HEK293 (cell line): ENCODE results near the gene GLIS1.

Experiments used
- CTCF ChIA-PET: fragments of 350-600 bp; formaldehyde crosslinking; extraction: SDS; loops from one replicate; lab custom pipeline; 2021; ENCODE audit warnings: antibody characterized with exemption; lab: Yijun Ruan, JAX
- POLR2A ChIA-PET: fragments of 300-600 bp; formaldehyde crosslinking; extraction: SDS; loops from one replicate; lab custom pipeline; 2020; ENCODE audit warnings: antibody characterized with exemption, inconsistent platforms; lab: Yijun Ruan, JAX
- H3K27ac ChIP-seq: fragments of 200-500 bp; sonication (Bioruptor generic); 2 replicates; pipeline ENCODE4 v1.5.1; 2014; ENCODE audit warnings: low read depth, low read length, control low read depth, inconsistent platforms; ENCODE audit errors: extremely low read depth
- H3K36me3 ChIP-seq, 2 experiments: fragments of 200-500 bp in 1 of 2; sonication (Bioruptor generic) in 1 of 2; 1 replicate in 1 of 2; 2 replicates in 1 of 2; pipeline ENCODE4 v1.5.1; 2014 to 2017; ENCODE audit warnings: inconsistent platforms in 2 of 2, low read length in 2 of 2; ENCODE audit not compliant: control insufficient read depth in 2 of 2, insufficient read depth in 1 of 2
- H3K4me1 ChIP-seq: fragments of 200-500 bp; sonication (Bioruptor generic); 2 replicates; pipeline ENCODE4 v1.5.1; 2014; ENCODE audit warnings: mild to moderate bottlenecking, low read length, inconsistent platforms; ENCODE audit not compliant: control insufficient read depth, insufficient read depth
- H3K4me3 ChIP-seq: 2 replicates; pipeline ENCODE4 v1.5.1; 2011; ENCODE audit warnings: low read depth, mild to moderate bottlenecking, control low read depth, low read length, moderate library complexity
- H3K9me3 ChIP-seq: fragments of 200-500 bp; sonication (Bioruptor generic); 2 replicates; pipeline ENCODE4 v1.5.1; 2014; ENCODE audit warnings: low read depth, low read length, inconsistent platforms; ENCODE audit not compliant: control insufficient read depth, insufficient read depth
- EGR2 ChIP-seq: fragments of 450-650 bp; formaldehyde crosslinking; IDR thresholded peaks from 2 replicates; pipeline ENCODE4 v1.5.1; 2016; ENCODE audit warnings: low read depth, missing biosample characterization, missing genetic modification characterization
- GLIS1 ChIP-seq: fragments of 450-650 bp; formaldehyde crosslinking; IDR thresholded peaks from 2 replicates; pipeline ENCODE4 v1.5.1; 2016; ENCODE audit warnings: missing biosample characterization, missing genetic modification characterization
- MYNN ChIP-seq: fragments of 450-650 bp; formaldehyde crosslinking; IDR thresholded peaks from 2 replicates; pipeline ENCODE4 v1.5.1; 2016; ENCODE audit warnings: missing biosample characterization, missing genetic modification characterization, borderline replicate concordance
- WT1 ChIP-seq: fragments of 450-650 bp; formaldehyde crosslinking; IDR thresholded peaks from 2 replicates; pipeline ENCODE4 v1.5.1; 2016; ENCODE audit warnings: missing biosample characterization, missing genetic modification characterization
- ZBTB20 ChIP-seq: fragments of 450-650 bp; formaldehyde crosslinking; IDR thresholded peaks from 2 replicates; pipeline ENCODE4 v1.5.1; 2016; ENCODE audit warnings: missing biosample characterization, missing genetic modification characterization
- ZBTB8A ChIP-seq: fragments of 450-650 bp; formaldehyde crosslinking; IDR thresholded peaks from 2 replicates; pipeline ENCODE4 v1.5.1; 2016; ENCODE audit warnings: missing biosample characterization, missing genetic modification characterization
- ZFHX2 ChIP-seq: fragments of 450-650 bp; formaldehyde crosslinking; conservative IDR thresholded peaks from 2 replicates; pipeline ENCODE4 v1.5.1; 2016; ENCODE audit warnings: missing biosample characterization, missing genetic modification characterization
- ZFP69B ChIP-seq: fragments of 450-650 bp; formaldehyde crosslinking; IDR thresholded peaks from 2 replicates; pipeline ENCODE4 v1.5.1; 2016; ENCODE audit warnings: missing biosample characterization, missing genetic modification characterization
- ZNF324 ChIP-seq: fragments of 450-650 bp; formaldehyde crosslinking; IDR thresholded peaks from 2 replicates; pipeline ENCODE4 v1.5.1; 2016; ENCODE audit warnings: missing biosample characterization, missing genetic modification characterization
- ZNF354C ChIP-seq: fragments of 450-650 bp; formaldehyde crosslinking; IDR thresholded peaks from 2 replicates; pipeline ENCODE4 v1.5.1; 2016; ENCODE audit warnings: missing biosample characterization, missing genetic modification characterization, low read depth, borderline replicate concordance
- ZNF610 ChIP-seq: fragments of 450-650 bp; formaldehyde crosslinking; IDR thresholded peaks from 2 replicates; pipeline ENCODE4 v1.5.1; 2016; ENCODE audit warnings: missing biosample characterization, missing genetic modification characterization, borderline replicate concordance
- ZNF664 ChIP-seq: fragments of 450-650 bp; formaldehyde crosslinking; IDR thresholded peaks from 2 replicates; pipeline ENCODE4 v1.5.1; 2016; ENCODE audit warnings: missing biosample characterization, missing genetic modification characterization
- ZNF791 ChIP-seq: fragments of 450-650 bp; formaldehyde crosslinking; IDR thresholded peaks from 2 replicates; pipeline ENCODE4 v1.5.1; 2016; ENCODE audit warnings: missing biosample characterization, missing genetic modification characterization
- ZSCAN30 ChIP-seq: fragments of 450-650 bp; IDR thresholded peaks from 2 replicates; pipeline ENCODE4 v1.5.1; 2018; ENCODE audit warnings: missing biosample characterization, mild to moderate bottlenecking, missing genetic modification characterization, moderate library complexity
- ZXDB ChIP-seq: fragments of 450-650 bp; formaldehyde crosslinking; IDR thresholded peaks from 2 replicates; pipeline ENCODE4 v1.5.1; 2016; ENCODE audit warnings: missing biosample characterization, missing genetic modification characterization
- TF ChIP-seq, protein P1 (sequence below): fragments of 450-650 bp; formaldehyde crosslinking; IDR thresholded peaks from 2 replicates; pipeline ENCODE4 v1.5.1; 2016; ENCODE audit warnings: missing biosample characterization, missing genetic modification characterization
- TF ChIP-seq, protein P2 (sequence below): fragments of 450-650 bp; formaldehyde crosslinking; IDR thresholded peaks from 2 replicates; pipeline ENCODE4 v1.5.1; 2016; ENCODE audit warnings: missing biosample characterization, missing genetic modification characterization

The GLIS1 gene

DNA sequence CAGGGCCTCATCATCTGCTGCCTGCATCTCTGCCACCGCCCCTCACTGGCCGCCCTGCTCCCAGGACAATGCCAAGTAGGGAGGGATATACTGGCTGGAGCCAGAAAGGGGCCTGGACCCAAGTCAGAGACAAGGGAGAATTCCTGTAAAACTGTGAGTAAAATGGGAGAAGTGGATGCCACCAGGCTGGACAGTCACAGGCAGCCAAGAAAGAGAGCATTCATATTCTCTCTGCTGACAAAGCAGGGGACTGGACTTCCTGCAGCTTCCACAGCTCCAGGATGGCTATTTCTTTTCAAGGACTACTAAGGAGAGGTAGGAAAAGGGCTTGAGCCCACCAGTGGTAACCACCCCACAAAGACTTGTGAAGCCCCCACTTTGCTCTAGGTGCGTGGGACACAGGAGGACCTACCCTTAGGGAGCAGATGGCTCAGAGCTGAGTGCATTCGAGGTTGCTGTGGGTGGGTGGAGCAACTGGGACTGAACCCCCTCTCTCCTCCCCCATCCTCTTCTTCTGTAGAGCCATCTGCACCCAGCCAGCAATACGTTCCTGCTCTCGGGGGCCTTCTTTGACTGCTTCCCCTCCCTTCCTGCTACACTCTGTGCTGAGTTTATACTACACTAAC lies 57.5 kb downstream of the GLIS1 start:
- no peaks in the 10 kb centered on the region for H3K36me3 ChIP-seq
- no peak for TF ChIP-seq ZNF354C (tag by site-specific recombination)
- TF ChIP-seq ZNF664 (tag by site-specific recombination): peak; percentile 99
- 0 out of 2 replicates have a peak, but pooled peaks have one; percentile 10 for TF ChIP-seq ZFHX2 (tag by site-specific recombination)
- TF ChIP-seq ZBTB8A (tag by site-specific recombination): no peak
- H3K9me3 ChIP-seq: no peaks in the 10 kb centered on the region
- no peak overlapping the region for H3K27ac ChIP-seq
- H3K4me3 ChIP-seq: no peak overlapping the region
- ChIA-PET CTCF (interaction anchor here (0.6 to 5.4 kb wide), 12 partner anchors 10 to 1086 kb away, joined by 3 to 79 read pairs (median 3); no protein-coding TSS in a partner anchor), POLR2A (no interaction called here)
- H3K4me1 ChIP-seq: no peaks in the 10 kb centered on the region

DNA sequence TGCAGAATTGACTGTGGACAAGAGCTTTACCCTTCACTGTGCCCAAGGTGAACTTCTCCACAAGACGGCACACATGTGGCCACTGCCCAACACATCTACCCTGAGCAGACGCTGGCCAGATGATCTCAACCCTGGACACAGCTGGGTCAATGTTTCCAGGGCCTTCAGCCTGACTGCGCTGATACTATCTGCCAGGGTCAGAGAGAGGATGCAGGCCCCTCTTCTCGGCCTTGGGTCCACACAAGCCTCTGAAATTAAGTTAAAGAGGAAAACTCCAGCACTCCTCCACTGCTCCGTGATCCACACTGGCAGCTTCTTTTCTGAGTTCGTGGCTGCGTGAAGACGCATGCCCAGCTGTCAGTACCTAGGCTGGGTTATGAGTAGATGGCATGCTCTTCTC lies 58.1 kb downstream of the GLIS1 start:
- CTCF ChIA-PET: interaction anchor here (0.8 to 5.4 kb wide), 3 partner anchors 11 to 194 kb away, joined by 3 to 79 read pairs (median 3); no protein-coding TSS in a partner anchor

DNA sequence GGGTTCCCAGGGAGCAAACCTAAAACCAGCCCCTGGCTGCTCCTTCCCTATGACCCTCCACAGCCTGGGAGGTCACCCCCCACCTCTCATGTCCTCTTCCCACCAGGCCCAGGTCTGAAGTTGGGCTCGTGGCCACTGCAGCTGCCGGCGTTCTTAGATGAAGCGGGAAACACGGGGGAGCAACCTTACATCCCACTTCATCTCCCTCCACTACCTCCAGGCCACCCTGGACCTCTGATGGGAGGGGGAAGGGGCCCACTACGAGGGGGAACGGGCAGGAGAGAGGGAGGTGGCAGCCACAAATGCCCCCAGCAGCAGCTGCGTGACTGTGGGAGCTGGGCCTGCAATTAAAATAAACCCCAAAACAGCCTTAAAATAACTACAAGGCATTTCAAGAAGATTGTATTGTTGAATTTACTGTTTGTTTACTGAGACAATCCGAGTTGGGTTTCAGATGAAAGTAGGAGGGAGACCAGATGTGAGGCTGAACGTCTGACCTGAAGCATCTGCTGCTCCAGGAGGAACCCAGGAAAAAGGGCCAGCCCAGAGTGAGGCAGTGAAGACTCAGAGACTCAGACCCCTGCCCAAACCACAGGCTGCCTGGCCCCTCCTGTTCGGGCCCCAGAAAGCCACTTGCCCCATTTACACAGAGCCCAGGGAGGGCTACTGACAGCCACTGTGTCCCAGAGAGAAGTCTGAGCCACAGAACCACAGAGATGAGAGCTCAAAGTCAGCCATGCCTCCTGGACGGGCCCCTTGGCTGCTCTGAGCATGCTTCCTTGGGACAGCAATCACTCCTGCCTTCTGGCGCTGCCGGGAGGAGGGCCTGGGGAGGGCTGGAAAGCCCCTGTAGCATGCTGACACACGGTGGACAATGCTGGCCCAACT lies 59.8 kb downstream of the GLIS1 start:
- Histone ChIP-seq H3K36me3 (no peaks in the 10 kb centered on the region), H3K4me1 (no peaks in the 10 kb centered on the region), H3K27ac (no peak overlapping the region), H3K9me3 (no peaks in the 10 kb centered on the region), H3K4me3 (no peak overlapping the region)
- POLR2A ChIA-PET: no interaction called here
- TF ChIP-seq ZNF791 (tag by site-specific recombination): no peak
- TF ChIP-seq ZBTB20 (tag by site-specific recombination): peak; percentile 37; the same call in 1 of the 2 replicates
- peak; percentile 19; the same call in 1 of the 2 replicates for TF ChIP-seq ZFHX2 (tag by site-specific recombination)
- peak; percentile 36; the same call in 1 of the 2 replicates for TF ChIP-seq GLIS1 (tag by site-specific recombination)
- no peak for TF ChIP-seq ZNF324
- TF ChIP-seq EGR2 (tag by site-specific recombination): peak; percentile 26; the same call in 1 of the 2 replicates
- 0 out of 2 replicates have a peak, but pooled peaks have one; percentile 35 for TF ChIP-seq ZFP69B (tag by site-specific recombination)
- no peak for TF ChIP-seq ZXDB (tag by site-specific recombination)
- TF ChIP-seq MYNN: no peak
- CTCF ChIA-PET: interaction anchor here (0.7 to 1.0 kb wide), 2 partner anchors 63 to 280 kb away, joined by 3 read pairs; no protein-coding TSS in a partner anchor

More for the DNA sequence above, 58.1 kb downstream of the GLIS1 start:
- POLR2A ChIA-PET: no interaction called here
- no peaks in the 10 kb centered on the region for H3K36me3 ChIP-seq
- TF ChIP-seq, protein P1, sequence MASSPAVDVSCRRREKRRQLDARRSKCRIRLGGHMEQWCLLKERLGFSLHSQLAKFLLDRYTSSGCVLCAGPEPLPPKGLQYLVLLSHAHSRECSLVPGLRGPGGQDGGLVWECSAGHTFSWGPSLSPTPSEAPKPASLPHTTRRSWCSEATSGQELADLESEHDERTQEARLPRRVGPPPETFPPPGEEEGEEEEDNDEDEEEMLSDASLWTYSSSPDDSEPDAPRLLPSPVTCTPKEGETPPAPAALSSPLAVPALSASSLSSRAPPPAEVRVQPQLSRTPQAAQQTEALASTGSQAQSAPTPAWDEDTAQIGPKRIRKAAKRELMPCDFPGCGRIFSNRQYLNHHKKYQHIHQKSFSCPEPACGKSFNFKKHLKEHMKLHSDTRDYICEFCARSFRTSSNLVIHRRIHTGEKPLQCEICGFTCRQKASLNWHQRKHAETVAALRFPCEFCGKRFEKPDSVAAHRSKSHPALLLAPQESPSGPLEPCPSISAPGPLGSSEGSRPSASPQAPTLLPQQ: no peak
- TF ChIP-seq WT1 (tag by site-specific recombination): no peak
- TF ChIP-seq ZSCAN30 (tag by site-specific recombination): no peak
- no peak for TF ChIP-seq ZNF610 (tag by site-specific recombination)
- TF ChIP-seq, protein P2, sequence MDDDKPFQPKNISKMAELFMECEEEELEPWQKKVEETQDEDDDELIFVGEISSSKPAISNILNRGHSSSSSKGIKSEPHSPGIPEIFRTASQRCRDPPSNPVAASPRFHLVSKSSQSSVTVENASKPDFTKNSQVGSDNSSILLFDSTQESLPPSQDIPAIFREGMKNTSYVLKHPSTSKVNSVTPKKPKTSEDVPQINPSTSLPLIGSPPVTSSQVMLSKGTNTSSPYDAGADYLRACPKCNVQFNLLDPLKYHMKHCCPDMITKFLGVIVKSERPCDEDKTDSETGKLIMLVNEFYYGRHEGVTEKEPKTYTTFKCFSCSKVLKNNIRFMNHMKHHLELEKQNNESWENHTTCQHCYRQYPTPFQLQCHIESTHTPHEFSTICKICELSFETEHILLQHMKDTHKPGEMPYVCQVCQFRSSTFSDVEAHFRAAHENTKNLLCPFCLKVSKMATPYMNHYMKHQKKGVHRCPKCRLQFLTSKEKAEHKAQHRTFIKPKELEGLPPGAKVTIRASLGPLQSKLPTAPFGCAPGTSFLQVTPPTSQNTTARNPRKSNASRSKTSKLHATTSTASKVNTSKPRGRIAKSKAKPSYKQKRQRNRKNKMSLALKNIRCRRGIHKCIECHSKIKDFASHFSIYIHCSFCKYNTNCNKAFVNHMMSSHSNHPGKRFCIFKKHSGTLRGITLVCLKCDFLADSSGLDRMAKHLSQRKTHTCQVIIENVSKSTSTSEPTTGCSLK (tag by site-specific recombination): no peak
- TF ChIP-seq, all 188 proteins: peak for 0
- no peaks in the 10 kb centered on the region for H3K9me3 ChIP-seq
- no peaks in the 10 kb centered on the region for H3K4me1 ChIP-seq
- H3K4me3 ChIP-seq: no peak overlapping the region
- no peak overlapping the region for H3K27ac ChIP-seq
